HG03565 (cell line): Measurements from ENCODE around the gene LTBP2.

Experiments
- ATAC-seq: cut with Tn5 transposase; IDR thresholded peaks from one replicate; pipeline ENCODE4 v1.9.1; 2021; ENCODE audit warnings: mild to moderate bottlenecking, moderate library complexity; ENCODE audit not compliant: unreplicated experiment

LTBP2 gene

DNA sequence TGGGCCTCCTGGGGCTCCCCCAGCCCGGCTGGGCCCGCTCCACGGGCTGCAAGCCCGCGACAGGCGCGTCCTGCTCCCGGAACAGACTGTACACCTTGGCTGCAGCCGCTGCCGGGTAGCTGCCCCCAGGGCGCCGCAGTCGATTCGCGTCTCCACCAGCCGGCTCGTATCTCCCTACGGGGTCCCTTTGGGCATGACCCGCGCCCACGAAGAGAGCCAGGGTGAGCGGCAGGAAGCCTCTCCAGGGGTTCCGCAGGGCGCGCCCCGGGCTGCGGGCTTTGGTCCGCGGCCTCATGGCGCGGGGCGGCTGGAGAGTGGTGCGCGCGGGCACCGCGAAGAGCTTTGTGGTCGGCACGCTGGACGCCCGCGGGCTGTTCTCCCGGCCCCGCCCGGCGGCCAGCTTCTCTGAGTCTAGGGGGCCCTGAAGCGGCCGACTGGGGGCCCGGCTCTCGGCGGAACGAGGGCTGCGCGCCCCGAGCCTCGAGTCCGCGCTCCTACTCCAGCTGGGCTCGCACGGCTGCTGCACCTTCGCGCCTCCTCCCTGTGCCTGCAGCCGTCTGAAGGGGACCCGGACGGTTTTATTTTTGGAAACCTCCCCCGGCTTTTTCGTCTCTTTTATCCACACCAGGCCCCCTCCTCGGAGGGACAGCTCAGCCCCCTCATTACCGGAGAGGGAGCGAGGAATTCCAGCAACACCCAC lies at the start of gene LTBP2:
Gene LTBP2, minus strand, starts transcription at position 588 of the 700 bp plus-strand sequence. Its CDS starts 293 bp downstream, at position 295.
- ATAC-seq: no peak

DNA sequence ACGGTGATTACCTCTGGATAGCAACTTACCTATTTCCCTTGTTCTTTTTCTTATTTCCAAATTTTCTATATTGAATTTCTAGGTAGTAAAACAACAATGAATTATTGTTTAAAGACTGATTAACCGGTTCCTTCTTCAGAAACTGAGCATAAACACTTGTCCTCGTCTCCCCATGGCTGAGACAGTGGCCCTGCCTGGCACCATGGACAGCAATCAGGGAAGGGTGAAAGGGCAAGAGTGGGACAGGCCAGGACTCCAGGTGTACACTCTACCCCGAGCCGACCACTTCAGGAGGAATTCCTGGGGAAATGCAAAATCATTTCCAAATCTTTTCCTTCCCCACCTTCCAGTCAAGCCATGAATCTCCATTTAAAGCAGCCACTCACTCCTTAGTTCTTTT lies 48.8 kb upstream of the LTBP2 start:
- no peak for ATAC-seq

DNA sequence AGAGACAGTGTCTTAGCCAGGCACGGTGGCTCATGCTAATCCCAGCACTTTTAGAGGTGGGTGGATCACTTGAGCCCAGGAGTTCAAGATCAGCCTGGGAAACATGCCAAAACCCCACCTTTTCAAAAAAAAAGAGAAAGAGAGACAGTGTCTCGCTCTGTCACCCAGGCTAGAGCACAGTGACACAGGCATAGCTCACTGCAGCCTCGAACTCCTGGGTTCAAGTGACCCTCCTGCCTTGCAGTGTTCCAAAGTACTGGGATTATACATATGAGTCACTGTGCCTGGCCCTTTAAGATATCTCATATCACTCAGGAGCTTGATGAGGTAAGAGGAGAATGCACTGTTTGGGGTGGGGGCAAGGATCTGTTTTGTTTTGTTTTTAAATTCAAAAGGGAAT lies 48.1 kb upstream of the LTBP2 start:
- ATAC-seq: no peak

DNA sequence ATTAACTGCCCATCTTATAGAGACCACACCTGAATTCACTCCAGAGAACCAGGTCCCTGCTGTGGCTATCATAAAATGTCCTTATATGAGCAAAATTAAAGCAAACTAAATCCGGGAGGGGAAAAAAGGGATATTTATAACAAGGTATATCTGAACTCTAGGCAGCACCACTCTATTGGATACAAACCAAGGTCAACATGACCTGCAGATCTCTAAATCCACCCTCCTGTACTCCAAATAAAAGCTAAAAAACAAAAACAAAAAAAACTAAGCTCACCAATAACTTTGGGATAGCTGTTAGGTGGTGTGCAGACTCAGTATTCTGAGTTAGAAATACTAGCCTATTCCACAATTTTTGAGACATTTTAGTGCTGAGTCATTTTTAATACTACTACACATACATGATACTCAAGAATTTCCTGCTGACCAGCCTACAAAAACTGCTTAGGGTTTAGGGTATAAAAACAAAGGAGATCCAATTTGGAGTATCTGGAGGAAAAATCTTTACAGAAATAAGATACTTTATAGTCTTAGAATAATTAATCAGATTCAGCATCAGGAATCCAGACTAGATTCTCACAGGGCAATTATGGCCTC lies 46.6 kb upstream of the LTBP2 start:
- no peak for ATAC-seq

DNA sequence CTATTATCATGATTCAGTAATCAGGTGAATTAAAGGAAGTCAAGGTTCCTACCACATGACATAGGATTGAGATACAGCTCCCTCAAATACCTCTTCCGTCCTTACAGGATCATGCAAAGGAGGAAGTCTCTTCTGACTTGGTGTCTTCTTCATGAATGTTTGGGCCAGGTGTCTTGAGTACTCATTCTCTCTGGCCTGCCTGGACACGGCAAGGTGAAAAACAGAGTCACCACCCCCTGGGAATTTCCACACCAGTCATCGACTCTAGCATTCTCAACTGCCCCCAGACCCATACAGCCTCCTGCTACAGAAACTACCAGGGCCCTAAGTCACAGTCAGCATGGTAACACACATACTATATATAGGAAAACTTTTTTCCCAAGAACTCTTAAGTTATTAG lies 44.9 kb upstream of the LTBP2 start:
- ATAC-seq: no peak

DNA sequence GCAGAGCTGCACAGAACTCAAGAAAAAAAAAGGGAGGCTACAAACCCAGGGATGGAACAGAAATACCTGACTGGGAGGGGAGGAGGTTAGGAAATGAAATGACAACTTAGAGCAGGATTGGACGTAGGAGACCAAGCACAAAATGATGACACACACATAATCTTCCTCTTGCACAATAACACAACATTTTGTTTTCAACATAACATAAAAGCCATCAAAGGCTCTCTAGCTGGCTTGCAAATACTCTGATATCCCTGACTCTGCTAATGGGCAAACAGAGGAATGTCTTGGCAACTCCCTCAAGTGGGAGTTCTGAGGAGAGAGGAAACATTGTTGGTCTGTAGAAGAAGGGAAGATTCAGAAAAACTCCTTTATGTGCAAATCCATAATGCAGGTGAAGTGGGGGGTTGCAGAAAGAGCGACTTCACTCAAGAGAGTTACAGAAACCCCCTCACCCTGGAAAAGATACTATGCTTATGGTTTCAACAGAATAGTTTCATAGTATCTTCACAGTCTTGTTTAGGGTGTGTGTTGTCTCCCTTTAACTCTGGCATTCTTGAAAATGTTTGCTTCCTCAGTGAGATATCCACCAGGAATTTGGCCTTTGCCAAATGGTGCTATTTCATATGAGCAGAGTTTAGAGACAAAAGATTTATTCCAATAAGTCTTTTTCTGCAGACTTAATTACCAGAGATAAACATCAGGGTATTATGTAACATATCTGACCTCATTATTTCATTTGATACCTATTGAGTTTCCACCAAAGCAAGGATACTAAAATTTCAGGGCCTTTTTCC lies 43.8 kb upstream of the LTBP2 start:
- ATAC-seq: no peak

DNA sequence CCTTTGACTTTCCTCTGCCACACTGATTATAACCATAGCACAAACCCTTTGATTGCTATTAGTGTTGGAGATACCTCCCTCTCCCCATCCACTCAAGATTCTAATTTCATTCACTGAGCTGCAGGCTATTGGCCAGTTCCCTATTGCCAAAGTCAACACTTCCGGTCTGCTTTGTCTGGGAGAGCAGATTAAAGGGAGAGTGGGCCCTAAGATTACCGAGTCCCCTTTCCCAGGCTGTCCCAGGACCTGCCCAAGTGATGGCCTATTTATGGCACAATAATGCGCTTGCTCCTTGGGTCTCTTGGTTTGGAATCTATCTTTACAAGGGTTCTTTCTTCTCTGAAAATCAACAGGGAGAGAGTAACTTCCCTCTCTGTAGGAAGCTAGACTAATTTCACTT lies 42.9 kb upstream of the LTBP2 start:
- no peak for ATAC-seq

DNA sequence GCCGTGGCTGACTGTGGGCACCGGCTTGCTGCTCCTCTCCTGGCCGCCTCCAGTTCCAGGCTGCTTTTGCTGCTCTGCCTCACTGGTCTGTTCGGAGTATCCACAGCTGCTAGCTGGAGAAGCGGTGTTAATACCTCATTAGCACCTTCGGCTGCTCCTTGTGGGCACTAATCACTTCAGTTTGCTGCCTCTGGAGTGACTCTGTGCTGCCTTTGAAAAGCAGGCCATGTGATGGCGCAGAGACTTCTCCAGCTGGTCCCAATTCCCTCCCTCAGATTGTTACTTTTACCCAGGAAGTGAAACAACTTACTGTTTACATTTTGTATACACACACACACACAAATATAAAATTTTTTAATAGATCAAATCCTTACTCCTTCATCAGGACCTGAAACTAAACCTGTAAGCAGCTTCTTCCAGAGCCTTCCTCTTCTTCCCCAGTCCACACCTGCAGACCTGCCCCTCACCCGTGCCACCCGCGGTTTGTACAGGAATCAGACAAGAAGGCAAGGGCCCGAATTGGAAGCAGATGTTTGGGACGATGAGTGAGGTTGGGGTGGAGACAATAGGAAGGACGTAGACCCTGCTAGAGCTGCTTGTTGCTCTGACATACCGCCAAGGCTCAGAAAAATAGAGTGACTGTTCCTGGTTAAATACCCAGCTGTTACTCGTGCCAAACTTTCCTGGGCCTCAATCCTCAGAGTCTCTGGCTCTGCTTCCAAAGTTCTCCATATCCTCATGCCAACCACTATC lies 41.5 kb upstream of the LTBP2 start:
- no peak for ATAC-seq

DNA sequence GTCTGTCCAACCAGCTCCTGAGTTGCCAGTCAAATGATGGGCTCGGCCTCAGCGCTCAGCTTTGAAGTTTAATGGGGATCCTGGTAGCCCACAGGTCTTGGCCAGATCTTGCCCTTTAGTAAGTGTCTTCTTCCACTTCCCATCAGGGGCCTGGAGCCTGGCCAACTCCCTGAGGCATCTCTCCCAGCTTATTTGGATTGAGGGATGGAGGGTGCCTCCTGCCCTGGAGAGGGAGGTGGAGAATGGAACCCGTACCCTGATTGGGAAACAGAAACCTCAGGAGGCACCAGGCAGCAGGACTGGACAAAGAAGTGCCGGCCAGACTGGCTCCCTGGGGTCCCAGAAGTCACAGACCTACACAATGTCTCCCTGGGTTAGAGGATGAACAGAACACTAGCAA lies 40.5 kb upstream of the LTBP2 start:
- ATAC-seq: no peak

DNA sequence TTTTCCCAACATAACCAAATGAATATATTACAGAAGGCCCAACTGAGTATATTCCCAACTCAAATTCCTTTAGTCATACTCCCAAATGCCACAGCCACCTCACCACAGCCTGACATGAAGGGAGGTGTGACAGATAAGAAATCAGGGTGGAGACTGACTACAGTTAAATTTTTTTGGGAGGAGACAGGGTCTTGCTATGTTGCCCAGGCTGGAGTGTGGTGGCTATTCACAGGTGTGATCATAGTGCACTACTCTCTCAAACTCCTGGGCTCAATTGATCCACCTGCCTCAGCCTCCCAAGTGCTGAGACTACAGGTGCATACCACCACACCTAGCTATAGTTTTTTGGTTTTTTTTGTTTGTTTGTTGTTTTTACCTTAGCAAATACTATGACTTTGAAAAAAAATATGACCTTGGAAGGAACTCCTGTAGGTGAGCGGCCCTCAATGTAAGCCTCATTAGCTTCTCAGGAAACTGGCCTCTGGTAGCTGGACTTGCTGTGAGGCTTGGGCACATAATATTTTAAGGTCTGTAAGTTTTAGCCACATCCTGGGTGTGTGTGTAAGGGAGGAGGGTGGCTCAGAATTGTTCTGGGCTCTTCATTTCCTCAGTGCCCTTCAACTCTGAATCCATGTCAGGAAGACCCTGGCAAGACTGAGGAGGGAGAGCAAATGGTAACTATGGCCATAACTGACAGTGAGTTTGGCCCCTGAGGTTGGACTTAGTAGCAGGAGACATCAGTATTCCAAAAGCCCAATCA lies 39.1 kb upstream of the LTBP2 start:
- no peak for ATAC-seq

DNA sequence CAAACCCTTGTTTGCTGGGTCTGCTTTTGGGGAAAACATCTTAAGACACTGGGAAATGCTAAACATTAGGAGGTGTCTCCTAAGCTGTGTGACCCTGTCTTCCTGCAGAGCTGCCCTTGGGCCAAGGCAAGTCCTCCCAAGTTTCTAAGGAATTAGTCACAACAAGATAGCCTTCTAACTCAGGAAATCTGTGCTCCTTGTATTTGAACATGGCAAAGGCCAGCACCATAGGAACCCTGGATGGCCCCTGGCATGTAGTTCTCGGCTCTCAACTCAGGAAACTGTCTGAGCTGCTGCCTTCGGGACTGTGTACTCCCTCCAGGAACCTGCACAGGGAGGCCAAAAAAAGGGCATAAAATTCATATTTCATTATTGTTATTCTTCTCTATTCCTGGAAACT lies 37.6 kb upstream of the LTBP2 start:
- ATAC-seq: no peak

DNA sequence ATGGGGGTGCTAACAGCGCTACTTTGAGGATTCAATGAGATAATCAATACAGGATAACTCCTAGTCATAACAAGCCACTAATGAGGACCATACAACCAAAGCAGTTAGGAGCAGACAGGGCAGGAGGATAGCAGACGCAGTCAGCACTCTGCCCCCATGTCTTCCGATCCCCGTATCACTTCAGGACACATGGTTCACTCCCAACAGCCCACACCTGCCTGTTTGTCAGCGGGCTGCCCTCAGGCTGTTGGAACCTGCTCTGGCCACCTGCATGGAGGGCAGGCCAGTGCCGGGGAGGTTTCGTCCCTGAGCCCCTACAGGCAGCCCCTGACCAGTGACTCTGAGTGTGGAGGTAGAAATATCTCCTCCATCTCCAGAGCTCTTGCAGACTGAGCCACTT lies 37.1 kb upstream of the LTBP2 start:
- no peak for ATAC-seq

DNA sequence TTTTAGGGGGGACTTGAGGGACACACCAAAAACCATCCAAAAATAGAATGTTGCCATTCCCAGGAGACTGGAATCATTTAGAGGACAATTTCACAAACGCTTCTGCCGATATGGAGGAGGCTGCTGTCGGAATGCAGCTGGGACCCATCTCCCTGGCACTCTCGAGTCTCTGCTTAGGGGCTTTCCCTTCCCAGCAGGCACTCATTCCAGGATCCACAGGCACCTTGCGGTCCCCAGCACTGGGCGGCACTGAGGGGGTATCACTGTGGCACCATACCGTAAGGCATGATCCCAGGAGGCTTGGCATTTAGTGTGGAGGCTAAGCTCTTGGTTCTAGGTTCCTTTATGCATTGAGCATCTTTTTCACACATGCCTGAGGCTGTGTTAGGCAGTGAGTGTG lies 36.6 kb upstream of the LTBP2 start:
- ATAC-seq: no peak

DNA sequence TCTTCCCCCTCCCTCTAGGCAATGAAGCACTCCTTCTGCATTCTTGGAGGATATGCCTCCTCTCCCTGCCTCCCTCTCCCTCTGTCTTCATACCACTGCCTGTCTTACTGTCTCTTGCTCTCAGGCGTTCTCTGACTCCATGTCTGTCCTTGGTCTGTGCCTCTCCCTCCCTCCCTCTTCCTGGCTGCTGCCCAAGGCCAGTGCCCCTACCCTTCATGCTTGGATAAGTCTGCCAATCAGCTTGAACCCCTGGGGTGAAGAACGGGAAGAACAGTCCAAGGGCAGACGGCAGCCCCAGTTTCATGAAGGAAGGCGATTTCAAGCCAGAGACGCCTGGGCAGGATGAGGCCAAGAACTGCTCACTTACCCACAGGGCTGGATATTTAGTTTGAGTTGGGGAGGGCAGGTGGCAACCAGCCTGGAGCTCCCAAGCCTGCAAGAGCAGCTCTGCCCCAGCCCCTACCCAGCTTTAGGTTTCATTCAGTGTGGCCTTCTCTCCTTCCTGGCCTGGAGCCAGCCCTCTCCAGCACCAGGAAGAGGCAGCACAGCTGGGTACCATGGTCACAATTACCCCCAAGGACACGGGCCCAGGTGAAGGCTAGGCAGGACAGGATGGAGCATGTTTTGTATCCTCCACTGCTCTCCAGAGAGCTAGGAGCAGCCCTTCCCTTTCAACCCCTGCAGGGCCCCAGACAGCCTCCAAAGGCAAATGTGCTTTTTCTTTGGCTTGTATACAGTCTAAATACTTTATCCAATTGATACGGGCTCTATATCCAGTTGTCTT lies 35.8 kb upstream of the LTBP2 start:
- no peak for ATAC-seq

DNA sequence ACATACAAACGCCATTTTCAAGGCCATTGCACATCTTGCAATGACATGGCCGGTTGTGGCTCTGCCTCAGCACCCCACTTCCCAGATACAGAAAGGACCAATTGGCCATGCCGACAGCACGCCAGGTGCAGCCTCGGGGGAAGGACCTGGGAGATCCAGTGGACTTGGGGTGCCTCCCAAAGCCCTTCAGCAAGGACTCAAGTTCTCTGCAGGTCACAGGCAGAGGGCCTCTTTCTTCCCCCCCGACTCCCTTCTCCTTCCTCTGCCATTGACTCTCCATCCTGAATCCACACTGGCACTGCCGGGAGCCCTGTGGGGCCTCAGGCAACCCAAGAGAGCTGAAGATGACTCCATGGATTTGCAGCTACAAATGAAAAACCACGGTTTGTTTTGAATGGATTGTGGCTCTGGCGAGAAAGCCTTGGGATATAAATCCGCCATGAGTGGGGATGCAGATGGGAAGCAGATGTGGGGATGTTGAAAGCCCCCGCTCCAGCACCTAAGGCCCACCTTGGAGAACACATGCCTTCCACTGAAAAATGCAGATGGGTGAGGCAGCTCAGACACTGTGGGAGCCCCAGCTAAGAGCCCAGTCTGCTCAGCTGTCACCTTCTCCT lies 35.1 kb upstream of the LTBP2 start:
- no peak for ATAC-seq

DNA sequence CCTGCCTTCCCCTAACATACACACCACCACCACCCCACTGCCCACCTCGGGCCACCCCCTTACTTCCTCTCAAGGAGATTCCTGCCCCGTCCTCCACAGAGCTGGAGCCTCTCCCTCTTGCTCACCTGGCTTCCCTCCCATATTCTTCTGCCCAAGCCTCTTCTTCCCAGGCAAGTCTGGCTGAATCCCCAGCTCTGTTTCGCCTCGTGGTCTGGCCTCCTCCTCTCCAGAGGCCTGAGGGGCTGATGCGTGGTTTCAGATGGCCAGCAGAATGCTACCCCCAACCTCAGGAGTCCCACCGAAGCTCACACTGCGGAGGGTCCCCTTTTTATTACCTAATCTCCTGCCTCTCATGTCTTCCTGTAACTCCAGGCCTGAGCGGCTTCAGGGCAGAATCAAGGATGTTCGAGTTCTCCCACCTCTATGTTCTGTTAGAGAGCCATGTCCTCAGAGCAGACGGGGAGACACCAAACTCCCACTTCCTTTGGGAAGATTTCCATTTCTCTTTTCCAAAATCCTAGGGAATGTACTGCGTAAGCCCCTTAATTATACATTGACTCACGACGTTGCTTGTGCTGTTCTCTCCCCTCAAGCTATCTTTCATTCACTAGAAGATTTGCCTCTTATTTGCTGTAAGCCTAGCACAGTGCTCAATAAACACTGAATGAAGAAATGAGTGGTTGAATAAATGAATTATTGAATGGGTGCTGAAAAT lies 33.9 kb upstream of the LTBP2 start:
- no peak for ATAC-seq

DNA sequence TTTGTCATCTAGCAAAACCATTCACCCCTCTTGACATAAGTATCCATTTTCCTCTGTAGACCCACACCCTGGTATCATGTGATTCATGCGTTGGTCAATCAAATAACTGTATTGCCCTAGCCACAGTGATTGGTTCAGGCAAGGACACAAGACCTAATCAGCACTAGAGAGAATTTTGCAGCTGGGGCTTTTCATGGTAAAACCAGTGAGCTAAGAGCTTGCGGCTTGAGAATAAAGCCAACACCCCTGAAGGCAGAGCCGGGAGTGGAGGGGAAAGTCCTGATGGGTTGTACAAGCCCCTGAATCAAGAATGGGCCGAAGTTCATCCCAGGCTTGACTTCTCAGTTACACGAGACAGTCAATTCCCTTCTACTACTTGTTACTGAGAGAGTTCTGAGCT lies 33.2 kb upstream of the LTBP2 start:
- ATAC-seq: no peak

DNA sequence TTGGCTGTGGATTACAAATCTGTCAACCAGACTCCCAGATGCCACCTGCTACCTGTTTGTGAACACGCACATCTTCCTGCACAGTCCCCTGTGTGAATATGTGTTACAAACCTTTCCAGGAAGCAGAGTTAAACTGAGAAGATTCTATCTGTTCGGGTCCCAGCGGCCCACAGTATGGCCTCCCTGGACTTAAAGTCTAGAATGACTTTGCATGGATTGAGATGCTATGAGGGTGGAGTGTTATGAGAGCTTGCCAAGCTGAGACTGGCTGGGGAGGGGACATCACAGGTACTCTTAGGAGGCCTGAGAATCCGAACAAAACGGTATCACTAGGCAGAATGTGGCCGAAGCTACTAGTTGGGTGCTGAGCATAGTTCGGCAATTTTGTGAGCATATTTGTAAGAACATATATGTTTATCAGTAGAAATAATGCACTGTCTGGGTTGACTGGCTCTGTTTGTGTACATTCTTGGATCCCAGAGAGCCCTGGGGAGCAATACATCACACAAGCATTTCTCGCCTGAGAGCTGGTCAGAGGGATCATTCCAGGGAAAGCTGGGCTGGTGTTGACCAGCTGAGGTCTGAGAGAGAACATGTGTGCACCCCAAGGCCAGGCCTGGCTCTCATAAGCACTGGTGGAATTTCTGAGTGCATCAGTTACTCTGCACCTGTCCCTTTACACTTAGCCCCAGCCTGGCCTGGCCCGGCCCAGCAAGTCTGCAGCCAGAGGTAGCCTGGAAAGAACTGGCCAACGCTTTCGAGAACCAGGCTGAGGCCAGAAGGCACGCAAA lies 29.8 kb upstream of the LTBP2 start:
- no peak for ATAC-seq
